ENCODE measurements around the gene HOXC12.

Gene HOXC12, protein sequence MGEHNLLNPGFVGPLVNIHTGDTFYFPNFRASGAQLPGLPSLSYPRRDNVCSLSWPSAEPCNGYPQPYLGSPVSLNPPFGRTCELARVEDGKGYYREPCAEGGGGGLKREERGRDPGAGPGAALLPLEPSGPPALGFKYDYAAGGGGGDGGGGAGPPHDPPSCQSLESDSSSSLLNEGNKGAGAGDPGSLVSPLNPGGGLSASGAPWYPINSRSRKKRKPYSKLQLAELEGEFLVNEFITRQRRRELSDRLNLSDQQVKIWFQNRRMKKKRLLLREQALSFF

DNA sequence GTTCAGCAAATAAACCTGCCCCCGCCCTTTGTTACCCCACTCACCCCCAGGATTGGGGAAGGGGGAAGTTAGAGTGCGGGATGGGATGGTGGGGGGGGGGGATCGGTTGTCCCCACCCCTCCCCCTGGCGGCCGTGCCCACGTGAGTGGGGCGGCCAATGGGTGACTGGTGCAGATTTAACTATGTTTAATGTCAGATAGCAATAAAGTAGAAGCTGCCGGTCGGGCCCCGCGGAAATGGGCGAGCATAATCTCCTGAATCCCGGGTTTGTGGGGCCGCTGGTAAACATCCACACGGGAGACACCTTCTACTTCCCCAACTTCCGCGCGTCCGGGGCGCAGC is at the start of gene HOXC12:
Gene HOXC12, plus strand, starts transcription at position 210 of the 342 bp plus-strand sequence. Its CDS starts 27 bp downstream, at position 237.
- no peak within 1 kb of the TSS for H3K4me3 ChIP-seq (ENCODE audit: low read depth, low read length)

DNA sequence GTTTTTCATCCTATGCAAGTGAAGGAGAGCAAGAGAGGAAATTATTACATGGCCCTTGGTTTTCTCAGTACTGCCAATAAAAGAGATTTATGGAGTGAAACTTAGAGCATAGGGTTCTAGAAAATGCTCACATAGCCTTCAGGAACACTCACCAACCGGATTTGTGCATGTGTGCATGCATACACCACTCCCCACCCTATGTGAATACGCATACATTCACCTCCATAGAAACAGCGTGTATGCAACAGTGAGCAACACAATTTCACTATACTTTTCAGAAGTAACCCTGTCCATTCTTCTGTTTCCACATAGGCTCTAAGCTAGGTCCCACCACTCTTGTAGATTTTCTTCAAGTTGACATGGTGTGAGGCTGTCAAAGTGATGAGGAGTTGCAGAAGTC is 47.6 kb upstream of the HOXC12 start:
- H3K4me3 ChIP-seq (ENCODE audit: low read depth, low read length): no peak overlapping the region

DNA sequence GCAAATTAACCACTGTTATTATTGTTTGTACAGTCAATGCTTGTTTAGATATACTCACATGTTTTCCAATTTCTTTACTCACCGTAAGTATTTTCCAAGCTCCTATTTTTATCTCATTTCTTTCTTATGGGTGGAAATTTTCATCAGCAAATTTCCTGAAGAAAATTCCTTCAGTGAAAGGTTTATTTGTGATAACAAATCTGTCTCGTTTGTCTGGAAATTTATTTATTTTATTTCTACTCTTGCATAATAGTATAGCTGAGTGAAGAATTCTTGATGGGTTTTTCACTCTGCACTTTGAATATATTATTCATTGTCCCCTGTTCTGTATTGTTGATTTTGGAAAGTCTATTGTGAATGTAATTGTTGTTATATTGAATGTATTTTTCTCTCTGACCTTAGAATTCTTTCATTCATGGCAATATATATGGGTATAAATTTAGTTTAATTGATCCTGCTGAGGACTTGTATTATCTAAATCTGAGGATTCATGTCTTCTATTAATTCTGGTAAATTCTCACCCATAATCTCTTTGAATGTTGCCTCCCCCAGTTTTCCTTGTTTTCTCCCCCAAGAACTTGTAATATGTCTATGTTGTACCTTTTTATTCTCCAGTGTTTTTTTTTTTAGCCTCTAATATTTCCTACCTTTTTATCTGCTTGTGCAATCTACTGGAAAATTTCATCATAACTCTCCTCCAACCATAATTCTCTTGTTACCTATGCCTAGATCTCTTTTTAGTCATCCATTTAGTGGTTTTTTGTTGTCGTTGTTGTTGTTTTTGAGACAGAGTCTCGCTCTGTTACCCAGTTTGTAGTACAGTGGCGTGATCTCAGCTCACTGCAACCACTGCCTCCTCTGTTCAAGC is 37.7 kb upstream of the HOXC12 start:
- H3K4me3 ChIP-seq (ENCODE audit: low read depth, low read length): no peak overlapping the region

DNA sequence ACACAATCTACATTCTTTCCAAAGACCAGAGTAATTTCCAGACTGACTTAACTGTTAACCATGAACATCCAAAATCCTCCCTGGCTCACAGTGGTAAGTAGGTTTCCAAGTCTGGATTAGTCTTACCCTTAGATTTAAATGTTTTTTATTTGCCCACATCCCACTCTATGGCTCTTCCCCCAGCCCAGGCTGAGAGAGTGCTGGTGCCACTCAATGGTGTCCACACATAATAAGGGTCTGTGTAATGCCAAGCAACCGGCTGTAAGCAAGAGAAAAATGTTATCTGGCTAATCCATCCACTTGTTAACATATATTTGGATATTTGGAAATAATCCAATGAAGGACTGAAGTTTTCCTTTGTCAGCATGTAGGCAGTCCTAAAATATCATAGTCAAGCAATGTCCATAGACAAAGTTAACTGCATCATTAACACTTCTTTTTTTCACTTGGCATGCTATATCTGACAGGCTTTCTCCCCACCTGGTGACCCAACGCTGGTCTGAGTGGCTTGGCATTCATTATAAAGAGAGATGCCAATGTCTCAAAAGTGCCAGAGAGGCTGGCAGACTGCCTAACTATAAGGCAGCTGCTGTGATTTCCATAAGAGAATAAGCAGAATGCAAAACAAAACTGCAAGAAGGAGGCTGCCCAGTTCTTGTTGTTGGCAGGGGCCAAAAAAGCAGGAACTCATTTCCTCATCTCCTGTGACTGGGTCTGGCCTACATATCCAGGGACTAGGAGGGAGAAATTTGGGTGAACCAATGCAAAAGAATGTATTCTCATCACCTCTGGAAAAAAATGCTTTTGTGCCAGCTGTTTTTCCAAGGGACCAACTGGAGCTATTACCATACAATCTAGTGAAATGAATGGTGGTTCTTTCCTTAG is 29.9 kb upstream of the HOXC12 start:
- H3K4me3 ChIP-seq (ENCODE audit: low read depth, low read length): no peak overlapping the region

DNA sequence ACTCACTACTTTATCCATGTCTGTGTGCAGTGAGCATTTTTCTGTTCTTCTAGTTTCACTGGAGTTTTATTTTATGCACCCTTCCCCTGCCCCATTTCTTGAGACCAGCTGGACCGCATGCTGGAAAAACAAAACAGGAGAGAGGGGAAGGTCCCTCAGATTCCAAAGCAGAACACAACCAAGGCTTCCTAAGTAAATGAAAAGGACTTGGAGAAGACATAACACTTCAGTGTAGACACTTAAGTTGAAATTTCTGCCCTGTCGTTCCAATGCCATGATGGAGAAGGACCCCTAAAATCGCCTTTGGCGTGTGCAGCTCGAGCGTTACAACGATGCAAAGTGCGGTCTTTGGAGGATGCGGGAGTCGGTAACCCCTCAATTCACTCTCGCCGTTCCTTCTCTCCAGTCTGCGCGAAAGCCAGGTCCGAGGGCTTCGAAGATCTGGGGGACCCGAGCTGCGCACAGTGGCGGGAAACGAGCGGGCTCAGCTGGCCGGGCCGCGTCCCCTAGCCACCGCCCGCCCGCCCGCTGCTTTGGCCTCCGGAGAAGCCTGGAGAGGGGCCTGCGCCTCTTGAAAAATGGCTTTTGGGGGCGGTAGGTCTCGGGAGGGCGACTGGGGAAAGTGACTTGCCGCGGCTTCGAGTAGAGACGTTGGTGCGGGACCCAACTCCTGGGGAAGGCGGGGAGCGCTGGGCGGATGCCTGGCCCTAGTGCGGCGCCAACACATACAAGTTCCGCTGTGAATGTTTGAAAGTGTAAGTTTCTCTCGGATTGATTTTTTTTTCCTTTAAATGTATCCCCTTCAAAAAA is 27.3 kb upstream of the HOXC12 start:
- H3K4me3 ChIP-seq (ENCODE audit: low read depth, low read length): no peak overlapping the region

DNA sequence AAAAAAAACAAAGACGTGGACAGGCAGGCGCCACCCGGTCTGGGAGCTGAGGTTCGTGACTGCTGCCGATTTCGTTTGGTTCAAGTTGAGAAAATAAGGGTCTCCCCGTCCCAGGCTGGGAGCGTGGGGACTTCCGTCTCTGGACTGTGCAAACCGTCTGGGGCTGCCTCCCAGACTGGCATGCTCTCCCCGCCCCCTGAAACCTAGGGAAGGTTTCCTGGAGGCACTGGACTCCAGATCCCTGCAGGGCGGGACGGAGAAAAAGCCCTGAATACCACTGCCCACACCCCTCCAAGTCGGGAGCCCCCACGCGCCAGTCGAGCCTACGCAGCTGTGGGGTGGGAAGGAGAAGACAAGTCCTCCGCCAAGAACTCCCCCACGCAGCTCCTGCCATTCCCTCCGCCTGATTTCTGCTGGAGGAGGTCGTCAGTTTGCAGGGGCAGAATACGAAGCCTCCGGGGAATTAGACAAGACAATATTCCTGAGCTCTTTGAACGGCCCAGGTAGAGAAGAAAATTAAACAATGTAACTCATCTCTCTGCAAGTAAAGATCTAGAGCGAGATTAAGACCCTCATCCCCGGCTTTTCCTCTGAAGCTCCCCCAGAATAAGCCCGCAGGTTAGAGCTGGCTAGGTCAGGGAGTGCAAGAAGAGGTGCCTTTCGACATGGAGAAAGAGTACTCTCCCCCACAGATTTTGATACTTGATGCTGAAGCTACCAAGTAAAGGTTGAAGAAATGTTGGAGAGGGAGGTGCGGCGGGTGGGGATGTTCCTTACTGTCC is 26.5 kb upstream of the HOXC12 start:
- no peak overlapping the region for H3K4me3 ChIP-seq (ENCODE audit: low read depth, low read length)

DNA sequence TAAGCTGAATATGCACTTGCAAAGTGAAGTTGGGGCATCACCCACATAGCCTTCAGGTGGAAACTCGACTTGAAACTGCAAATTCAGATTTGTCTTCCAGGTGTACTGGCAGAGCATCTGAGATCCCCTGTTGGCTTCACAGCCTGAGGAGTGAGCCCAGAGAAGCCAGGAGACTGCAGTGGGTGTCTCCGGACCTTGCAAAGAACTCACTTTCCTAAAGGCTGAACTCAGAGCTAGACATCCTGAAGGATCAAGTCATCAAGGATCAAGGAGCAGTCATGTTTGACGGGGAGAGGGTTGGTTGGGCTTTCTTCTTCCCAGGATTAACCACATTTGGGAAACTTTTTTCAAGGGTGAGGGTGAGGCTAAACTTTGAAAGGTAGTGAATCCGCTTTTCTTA is 25.2 kb upstream of the HOXC12 start:
- no peak overlapping the region for H3K4me3 ChIP-seq (ENCODE audit: low read depth, low read length)

DNA sequence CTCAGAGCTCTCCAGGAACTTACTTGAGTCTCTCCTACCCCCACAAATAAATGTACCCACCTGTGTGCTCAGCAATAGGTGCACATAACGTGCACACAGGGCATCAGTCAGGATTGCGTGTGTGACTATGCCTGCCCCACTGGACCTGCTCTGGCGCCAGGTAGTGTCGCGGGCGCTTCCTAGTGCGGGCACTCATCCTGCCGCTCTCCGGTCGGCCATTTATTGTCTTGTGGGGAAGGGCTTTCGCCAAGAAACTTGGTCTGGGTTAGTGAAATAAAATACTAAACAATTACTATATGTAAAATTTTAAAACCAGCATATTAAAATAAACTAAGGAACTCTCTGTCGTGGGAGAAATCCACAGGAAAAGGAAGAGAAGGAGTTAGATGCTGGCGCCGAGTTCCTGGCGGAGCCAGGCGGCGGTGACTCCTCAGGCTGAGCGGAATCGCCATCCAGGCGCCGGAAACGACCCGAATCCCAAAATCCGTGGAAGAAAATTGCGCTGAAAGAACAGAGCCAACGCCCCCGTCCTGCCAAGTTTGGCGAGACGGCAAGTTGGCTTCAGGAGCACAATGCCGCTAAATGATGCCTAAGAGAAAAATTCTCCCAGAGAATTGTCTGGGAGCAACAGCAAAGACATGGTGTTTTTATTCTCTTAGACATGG is 24.0 kb upstream of the HOXC12 start:
- H3K4me3 ChIP-seq (ENCODE audit: low read depth, low read length): no peak overlapping the region

DNA sequence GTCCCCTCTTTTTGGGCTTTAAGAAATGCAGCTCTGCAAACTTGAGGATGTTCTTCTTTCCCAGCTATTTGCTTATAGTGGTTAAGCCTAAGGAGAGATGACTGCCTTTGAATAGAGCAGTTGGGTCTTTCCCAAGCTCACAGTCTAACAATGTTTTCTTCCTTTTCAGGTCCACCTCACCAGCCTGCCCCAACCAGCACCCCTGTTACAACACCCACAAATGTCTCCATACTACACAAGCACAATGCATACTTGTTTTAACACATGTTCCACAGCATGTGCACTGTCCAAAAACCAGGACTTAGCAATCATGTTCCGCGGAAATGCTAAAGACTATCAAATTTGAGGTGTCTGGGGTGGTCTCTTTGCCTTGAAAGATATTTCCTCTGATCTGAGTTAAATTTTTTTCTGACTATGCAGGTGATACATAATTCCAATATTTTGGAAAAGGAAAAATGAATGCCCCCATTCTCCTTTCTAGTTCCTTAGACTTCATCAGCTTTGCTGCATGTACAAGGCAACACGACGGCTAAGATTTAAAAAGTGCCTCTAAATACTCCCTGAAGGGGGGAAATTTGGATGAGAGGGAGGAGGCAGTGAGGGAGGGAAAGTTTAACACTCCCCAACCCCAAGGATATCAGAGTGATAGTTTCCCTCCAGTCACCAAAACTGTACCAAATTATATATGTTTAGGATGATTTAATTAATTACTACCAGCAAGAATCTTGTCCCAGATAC is 22.7 kb upstream of the HOXC12 start:
- H3K4me3 ChIP-seq (ENCODE audit: low read depth, low read length): no peak overlapping the region

DNA sequence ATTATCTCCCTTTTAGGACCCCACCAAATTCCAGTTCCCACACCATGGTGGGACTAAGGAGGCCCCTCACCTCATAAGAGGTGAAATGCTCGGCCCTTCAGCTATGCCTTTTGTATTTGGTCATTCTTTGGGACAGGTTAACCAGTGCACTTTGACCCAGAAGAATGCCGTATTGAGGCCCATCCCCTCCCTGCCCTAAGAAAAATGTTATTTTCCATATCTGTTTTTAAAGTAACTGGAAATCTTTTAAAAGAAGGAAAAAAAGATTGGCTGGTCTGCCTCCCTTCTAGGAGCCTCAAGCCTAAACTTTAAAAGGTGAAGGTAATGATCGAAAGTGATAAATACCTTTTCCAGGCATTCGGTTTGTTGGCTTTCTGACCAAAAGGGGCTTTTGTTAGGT is 21.8 kb upstream of the HOXC12 start:
- no peak overlapping the region for H3K4me3 ChIP-seq (ENCODE audit: low read depth, low read length)

DNA sequence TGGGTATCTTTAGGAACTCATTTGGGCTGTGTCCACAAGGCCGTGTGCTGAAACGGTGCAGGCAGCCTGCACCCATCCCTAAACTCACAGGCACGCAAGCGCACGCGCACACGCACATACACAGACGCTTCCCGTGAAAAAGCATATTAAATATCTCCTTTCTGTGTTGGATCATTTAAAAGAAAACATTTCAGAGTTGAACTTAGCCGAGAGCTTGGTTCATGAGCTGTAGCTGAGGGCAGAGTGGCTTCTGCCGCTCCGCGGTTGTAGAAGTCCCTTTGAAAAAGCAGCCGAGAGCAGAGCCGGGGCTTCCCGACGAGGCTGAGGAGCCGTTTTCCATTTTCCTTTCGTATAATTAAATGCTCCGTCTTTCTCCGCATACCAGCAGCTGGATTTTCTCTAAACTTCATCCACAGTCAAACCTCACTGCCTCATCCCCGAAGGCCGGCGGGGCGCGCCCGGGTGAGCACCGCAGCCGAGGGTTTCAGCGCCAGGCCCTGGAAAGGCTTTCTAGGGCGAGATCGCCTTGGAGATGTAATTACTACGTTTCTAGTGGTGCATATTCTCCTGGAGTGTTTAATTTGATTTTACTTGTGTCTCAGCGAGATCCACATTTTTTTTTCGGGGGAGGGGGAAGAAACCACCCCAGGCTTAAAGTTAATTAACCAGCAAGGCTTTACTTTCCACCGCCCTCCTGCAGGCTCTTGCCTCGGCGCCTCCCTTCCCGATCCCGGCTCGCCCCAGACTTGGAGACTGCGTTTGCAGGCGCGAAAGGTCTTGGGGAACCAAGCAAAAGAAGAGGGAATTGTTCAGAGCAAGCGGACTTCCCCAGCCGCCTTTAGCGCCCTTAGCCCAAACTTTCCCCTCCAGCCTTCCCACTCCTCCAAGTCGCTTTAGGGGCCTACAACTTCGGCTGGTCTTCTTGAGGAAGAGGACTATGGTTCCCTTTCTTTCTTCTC is 19.0 kb upstream of the HOXC12 start:
- H3K4me3 ChIP-seq (ENCODE audit: low read depth, low read length): no peak overlapping the region

DNA sequence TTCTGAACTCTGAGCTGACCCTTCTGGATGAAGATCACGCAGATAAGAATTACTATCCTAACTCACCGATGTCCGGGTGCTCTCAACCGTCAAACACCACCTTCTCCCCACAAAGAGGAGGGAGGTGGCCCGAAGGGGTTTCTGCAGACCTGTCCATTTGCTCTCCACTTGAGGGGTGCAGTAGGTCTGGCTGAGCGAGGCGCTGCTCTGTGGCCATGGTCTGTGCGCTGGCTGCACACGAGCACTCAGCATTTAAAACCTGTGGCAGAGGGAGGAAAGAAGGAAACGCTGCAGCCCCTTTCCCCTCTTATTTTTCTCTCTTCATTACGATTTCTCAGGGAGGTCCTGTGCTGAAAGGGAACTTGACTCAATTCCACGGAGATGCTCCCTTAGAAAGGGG is 17.6 kb upstream of the HOXC12 start:
- H3K4me3 ChIP-seq (ENCODE audit: low read depth, low read length): no peak overlapping the region

DNA sequence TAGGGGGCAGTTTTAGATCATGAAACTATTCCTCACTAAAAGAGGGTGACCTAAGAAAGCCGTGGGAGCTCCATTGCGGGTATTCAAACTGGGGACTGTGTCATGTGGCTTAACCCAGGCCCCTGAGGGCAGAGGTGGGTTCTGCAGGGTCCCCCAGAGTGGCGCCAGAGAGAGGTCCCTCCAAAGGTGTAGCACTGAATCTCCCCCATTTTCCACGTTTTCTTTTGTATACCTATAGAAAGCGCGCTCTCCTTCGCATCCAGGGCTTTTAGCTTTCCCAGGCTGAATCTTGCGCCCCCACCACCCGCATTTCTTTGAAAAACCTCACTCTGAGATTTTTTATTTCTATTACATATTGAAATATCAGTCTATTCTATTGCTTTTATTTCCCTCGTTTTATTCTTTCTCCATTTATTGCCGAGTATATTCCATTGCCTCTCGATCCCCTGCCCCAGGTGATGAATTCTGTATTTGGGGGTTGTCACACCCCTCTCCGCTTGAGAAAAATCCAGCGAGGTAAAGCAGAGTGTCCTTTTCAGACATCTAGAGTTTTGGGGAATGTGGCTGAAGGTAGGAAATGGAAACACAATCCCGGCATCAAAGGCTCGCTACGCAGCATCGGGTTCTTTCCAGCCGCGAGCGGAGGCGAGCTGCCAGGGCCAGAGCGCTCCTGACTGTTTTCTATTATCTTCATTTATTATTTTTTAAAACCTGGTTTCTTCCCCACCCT is 16.9 kb upstream of the HOXC12 start:
- H3K4me3 ChIP-seq (ENCODE audit: low read depth, low read length): no peak overlapping the region

DNA sequence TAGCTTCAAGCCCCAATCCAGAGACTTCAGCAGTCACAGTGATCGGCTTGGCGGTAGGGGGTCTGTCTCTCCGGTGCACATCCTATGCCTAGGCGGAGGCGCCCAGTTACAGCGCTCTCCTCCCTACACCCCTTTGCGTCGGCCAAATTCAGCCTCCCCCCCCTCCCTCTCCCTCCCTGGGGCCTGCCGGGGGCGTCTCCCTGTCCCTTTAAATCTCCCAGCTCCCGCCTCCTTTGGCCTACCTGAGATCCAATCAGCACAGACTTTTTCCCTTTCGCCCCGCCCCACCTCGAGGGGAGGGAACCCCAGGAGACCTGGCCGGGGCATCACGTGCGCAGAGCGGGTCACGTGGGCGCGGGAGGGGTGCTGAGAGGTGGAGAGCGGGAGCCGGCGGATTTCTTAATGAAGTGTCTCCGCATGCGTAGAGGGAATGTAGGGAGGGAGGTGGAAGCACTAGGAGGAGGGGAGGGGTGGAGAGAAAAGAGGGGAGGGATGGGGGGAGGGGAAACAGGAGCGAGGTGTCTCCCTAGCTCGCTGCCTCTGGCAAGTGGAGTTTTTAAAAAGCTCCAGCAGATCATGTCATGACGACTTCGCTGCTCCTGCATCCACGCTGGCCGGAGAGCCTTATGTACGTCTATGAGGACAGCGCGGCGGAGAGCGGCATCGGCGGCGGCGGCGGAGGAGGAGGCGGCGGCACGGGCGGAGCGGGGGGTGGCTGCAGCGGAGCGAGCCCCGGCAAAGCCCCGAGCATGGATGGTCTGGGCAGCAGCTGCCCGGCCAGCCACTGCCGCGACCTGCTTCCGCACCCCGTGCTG is 16.2 kb upstream of the HOXC12 start, which contains the start of gene HOXC13:
Gene HOXC13, plus strand, starts transcription at position 506 of the 815 bp plus-strand sequence. Its CDS starts 76 bp downstream, at position 582.
- H3K4me3 ChIP-seq (ENCODE audit: low read depth, low read length): no peak within 1 kb of the TSS

DNA sequence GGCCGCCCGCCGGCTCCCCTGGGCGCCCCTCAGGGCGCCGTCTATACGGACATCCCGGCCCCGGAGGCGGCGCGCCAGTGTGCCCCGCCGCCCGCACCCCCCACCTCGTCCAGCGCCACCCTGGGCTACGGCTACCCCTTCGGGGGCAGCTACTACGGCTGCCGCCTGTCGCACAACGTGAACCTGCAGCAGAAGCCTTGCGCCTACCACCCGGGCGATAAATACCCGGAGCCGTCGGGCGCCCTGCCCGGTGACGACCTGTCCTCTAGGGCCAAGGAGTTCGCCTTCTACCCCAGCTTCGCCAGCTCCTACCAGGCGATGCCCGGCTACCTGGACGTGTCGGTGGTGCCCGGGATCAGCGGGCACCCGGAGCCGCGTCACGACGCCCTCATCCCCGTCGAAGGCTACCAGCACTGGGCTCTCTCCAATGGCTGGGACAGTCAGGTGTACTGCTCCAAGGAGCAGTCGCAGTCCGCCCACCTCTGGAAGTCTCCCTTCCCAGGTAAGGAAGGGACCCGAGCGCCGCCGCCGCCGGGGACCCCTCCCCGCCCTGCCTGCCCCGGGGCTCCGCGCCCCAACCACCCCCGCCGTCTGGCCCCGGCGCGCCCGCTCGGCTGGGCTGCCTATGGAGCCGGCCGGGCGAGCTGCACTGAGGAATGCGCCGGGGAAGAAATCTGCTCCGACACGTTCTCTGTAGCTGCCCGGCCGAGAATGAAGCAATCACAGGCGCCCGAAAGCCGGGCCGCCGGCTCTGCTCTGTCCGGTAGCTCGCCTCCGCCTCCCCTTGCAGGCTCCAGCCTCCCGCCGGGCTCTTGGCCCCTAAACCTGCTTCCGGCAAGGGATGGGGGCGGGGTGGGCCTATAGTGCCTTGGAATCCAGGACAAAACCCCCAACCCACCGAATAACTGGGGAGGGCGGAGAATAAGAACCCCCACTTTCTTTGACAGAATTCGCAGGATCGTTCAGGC is 15.3 kb upstream of the HOXC12 start:
- H3K4me3 ChIP-seq (ENCODE audit: low read depth, low read length): no peak overlapping the region
